Activated CD4-positive, alpha-beta T cell treated with anti-CD3 and anti-CD28 coated beads, Interleukin-10, Interleukin-2, amounts not matched to agents 100 ng/mL and 50 ng/mL, durations not matched to agents 16 hours and 8 hours (primary cell): ENCODE data around the gene CNTNAP2.

ENCODE experiments used
- DNase-seq: peaks from one replicate; pipeline ENCODE4 v3.0.0-alpha.2; 2020

The CNTNAP2 gene

DNA sequence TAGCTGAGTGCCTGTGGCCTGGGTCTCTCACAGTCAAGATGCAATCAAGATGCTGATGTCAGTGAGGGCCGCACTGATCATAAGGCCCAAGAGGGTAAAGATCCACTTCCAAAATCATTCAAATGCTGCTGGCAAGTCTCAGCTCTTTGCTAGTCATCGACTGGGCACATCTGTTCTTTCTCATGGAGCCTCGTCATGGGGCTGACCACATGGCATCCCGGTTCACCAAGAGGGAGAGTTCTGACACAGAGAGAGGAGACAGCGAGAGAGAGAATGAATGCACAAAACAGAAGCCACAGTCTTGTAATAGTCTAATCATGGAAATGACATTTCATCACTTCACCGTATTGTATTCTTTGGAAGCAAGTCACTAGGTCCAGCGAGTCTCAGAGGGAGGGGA is 1406.5 kb downstream of the CNTNAP2 start:
- no peak for DNase-seq

DNA sequence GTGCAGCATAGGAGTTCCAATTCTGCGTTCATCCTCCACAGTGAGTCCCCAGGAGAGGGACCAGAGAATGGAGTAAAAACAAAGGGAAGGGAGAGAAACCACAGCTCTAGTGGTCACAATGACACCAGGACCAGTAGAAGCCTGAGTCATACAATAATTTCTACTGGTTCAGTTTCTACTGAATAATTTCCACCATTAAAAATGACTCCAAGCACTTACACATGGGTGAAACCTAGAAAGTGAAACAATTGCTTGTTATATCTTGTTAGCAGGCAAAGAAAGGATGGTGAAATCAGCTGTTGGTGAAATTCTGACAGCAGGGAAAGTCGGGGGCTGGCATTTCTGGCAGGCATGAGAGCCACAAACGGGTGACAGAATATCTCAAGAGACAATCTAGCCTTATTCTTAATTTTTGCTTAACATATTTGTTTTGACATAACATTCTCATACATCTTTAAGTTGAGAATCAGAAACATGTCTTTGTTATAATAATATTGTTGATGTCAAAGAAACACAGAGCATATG is 1408.2 kb downstream of the CNTNAP2 start:
- DNase-seq = no peak

DNA sequence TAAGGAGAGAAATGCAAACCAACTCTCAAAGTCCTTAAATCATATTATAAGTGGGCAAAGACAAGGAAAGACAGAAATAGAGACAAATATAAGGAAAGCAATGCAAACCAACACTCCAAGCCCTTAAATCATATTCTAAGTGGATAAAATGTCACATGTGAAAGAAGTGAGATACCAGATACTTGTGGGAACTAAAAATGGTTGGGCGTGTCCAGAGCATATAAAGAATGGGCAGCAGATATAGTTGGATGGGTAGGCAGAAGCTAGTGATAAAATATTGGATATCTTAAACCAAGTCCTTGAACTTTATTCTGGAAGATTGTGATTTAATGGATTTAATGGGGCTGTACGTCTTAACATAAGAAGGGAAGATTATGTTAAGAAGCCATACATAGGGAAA is 1408.7 kb downstream of the CNTNAP2 start:
- DNase-seq = no peak

DNA sequence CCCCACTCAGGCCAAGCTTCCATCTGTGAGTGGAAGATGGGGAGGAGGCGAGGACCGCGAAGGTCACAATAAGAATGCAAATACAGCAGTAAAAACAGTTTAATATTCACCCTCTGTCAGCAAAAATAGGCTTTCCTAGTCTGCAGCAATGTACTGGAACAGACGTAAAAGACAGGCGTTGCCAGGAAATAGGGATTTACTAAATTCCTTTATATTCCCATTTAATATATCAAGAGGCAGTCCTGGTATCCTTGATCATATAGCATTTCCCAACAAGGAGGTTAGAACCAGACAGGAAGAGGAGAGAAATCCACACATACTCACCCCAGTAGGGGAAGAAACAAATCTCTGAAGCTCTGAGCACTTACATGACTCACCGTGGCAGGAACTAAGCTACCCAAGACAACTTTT is 1419.1 kb downstream of the CNTNAP2 start:
- DNase-seq = no peak

DNA sequence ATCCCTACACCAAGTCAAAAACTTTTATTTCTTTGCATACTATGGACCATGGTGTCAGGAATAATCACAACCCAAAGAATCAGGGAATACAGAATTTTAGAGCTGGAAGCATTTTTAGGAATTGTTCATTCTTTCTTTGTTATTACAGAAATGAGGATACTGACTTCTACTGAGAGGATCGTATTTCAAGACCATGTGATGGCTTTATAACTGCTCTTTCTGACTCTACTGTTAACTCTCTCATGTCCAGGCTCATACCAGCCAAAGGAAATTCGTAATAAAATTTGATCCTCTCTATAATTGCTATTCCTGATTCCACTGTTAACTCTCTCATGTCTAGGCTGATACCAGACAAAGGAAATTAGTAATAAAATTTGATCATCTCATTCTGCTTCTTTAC is 1423.1 kb downstream of the CNTNAP2 start:
- no peak for DNase-seq

DNA sequence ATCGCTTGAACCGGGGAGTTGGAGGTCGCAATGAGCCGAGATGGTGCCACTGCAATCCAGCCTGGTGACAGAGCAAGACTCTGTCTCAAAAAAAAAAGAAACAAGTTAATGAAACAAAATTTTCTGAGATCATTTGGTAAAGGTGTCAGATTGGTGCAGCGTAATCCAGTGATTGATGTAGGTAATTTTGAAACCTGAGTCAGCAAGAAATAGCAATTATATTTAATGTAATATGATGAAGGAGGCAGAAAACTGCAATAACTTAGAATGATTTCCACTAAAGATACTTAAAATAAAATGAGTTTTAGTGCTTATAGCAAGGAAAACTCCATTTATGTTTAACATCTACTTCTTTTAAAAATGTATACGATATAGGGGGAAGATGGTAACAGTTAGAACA is 1424.1 kb downstream of the CNTNAP2 start:
- DNase-seq = no peak

DNA sequence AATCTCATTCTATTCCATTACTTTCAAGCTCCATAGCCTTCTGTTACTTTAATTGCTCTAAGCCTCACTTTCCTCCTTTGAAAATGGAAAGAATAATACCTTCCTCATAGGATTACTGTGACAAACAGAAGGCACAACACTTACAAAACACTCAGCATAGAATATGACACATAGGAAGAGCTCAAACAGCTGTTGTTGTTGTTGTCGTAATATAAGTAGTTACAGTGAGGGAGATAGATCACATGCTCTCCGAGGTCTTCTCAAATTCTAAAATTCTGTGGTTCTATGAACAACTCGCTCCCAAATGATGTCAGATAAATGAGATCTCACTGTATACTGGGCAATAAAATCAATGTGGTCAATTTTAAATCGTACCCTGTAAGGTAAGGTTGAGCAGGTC is 1424.7 kb downstream of the CNTNAP2 start:
- no peak for DNase-seq

DNA sequence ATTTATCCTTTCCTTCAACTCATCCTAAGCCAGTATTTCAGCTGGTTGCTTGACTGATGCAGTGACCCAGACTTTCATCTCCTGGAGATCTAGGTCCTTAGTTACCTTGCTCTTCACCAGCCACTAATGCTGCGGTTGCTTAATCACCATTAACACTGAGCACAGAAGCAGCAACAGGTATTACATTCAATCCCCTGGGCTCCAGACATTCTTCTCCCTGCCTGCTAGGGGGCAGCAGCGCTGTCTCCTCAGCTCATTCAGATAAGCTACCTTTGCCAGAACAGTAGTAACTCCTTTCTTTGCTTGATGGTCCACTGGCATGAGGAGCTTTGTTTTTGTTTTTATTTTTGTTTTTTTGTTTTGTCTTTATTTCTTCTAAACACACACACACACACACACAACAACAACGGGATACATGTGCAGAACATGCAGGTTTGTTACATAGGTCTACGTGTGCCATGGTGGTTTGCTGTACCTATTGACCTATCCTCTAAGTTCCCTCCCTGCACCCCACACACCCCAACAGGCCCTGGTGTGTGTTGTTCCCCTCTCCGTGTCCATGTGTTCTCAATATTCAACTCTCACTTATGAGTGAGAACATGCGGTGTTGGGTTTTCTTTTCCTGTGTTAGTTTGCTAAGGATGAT is 1430.8 kb downstream of the CNTNAP2 start:
- DNase-seq = peak; percentile 19

DNA sequence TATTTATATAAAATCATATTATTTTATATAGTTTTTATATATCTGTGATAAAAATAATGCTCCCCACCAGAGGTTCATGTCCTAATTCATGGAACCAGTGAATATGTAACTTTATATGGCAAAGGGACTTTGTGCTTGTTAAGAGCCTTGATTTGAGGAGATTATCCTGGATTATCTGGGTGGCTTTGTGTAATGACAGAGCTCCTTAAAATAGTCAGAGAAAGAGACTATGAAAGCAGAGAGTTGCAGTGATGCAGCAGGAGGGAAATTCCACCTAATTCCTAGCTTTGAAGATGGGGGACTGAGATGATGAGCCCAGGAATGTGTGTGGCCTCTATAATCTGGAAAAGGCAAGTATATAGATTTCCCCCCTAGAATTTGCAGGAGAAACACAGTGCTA is 1439.7 kb downstream of the CNTNAP2 start:
- no peak for DNase-seq

DNA sequence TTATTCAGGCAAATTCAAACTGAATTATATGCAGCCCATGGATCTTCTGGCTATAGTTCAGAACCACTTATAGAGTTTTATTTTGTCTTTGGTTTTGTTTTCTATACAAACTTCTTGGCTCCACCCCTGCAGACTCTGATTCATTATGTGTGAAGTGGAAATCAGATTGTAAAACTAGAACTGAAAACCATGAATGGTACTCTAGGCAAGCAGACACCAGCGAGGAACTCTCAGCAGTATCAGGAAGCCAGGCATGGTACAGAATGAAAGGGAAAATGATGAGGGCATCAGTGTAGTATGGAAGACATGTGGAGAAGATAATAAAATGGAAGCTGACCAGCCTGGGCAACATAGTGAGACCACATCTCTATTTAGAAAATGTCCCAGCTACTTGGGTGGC is 1447.1 kb downstream of the CNTNAP2 start:
- no peak for DNase-seq

DNA sequence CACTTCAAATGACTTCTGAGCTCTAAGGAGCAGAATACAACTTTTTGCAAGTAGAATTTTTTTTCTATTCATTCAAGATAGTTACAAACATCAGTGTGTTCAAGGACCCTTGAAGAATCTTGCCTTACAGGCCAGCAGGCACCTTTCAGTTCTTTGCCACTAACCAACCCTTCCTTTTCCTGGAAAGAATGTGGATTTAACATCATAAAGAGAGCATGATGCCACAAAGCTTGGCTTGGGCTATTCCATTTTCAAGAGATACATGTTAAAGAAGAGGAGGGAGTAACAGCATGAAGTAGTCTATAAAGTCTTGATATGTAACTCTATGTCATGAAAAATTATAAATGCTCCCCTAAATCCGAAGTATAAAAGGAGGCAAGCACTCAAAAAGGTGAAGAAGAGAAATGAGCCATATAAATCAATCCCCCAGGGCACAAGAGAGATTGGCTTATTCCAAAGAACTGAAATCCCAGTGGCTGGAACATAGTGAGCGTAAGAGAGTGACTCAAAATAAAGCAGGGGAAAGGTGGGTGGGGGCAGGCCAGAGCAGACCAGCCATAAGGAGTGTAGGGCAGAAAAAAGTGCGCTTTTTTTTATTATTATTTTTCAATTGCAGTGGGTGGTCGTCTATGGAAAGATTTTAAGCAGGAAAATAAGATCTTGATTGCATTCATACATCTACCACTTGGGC is 1448.3 kb downstream of the CNTNAP2 start:
- DNase-seq = no peak

DNA sequence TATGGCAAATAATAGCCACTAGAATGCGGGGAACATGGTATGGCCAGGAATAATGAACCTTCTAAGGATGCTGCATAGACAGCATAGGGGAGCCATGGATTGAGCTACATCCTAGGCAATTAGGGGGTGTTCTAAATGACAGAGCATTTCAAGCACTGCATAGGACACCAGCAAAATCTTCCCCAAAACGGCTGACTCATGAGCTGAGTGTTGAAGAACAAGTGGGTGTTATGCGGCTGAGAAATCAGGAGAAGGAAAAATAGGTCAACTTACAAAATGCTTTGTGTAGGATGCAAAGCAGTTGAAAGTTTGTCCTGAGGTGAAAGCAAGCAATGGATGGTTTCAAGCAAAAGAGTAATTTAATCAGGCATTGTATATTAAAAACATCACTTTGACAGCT is 1450.4 kb downstream of the CNTNAP2 start:
- DNase-seq = no peak

DNA sequence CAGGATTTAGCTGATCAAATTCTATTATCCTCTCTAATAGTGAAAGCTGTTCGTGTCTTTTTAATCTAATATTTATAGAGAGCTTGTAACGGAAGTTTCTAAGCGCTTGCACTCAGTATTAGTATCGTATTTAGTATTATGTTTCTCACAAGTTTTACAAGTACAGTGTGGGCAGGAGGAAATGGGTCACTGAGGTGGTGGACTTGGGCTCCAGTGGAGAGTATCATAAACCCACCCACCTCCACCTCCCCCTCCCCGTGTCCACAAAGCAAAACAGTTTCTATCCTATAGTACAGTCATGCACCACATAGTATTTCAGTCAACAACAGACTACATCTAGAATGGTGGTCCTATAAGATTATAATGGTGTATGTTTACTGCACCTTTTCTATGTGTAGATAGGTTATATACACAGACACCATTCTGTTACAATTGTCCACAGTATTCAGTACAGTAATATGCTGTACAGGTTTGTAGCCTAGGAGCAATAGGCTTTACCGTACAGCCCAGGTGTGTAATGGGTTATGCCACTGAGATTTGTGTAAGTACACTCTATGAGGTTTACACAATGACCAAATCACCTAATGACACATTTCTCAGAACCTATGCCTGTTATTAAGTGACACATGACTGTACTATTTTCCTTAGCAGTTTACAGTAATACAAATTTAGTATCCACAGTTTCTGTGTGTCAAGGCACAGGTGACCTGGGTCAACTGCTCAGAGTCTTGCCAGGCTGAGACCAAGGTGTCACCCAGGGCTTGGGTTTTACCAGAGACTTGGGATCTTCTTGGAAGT is 1452.7 kb downstream of the CNTNAP2 start:
- DNase-seq = no peak

DNA sequence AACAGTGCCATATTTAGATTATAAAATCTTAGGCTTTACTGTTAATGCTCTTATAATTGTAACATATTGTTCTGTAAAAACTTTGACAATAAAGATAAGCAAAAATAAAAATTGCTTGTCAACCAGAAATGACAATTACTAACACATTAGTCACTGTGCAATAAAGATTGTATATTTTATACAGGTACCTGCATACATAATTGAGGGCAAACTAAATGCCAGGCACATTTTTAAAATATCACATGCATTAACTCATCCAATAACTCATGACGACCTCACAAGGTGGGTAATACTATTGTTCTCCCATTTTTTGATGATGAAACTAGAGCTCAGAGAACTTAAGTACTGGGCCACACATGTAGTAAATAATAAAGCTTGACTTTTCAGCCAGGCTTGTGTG is 1453.8 kb downstream of the CNTNAP2 start:
- no peak for DNase-seq

DNA sequence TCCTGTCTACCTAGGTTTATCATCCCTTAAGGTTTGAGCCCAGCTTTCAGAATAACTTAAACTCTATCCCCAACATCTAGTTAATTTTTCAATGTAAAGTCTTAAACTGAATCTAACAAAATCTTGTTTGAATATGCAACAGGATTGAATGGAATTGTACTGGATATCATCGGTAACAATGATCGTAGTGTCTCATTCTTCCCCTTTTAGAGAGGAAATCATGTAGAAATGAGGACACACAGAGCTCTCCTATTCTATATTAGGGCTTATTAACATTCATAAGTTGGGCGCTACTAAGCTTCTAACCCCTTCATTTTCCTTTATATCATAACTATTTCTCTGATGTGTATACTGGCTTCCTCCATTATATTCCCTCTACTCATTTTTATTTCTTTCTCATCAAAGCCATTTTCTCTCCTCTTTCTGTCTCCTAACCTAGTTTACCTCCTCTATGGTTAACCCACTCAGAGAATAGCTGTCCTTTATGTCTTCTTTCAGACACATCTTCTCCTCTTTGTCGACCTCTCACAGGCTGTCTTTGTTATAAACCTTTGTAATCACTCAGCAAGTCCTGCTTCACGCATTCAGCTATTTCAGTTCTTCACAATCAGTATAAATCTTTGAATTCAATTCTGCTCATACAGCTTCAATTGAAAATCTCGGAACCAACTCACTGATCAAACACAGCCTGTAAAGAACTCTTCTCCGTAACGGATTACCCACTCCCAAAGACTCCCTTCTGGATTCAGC is 1455.0 kb downstream of the CNTNAP2 start:
- DNase-seq = no peak

DNA sequence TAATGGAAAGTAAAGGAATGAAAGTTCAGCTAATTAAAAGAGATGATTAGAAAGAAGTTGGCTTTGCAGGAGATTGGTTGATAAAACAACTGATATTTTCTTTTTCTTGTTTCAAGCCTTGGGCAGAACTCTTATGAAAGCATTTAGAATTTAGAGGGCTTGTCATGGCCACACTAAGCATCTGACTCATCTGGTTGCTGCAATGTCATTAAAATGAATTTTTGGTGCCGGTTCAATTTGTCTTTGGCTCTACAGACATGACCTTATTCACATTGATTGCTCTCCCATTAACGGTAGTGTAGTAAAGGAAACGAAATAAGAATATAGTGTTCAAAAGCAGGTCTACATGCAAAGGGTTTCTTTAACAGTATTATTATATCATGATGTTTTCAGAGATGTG is 1461.6 kb downstream of the CNTNAP2 start:
- no peak for DNase-seq

DNA sequence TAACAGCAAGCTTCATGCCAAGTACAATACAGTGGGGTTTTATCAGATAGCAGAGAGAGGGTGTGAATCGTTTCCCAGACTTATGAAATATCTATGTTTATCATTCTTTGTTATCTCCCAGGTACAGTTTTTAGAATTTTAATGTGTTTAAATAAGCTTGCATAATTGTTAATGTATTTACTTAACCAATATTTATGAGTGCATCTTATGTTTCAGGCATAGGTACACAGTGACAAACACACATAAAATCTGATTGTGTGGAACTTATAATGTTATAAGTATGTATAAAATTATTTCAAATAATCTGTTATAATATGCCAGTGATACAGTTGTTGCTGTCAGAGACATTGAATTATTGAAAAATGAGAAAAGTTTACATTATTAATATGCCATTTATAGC is 1462.5 kb downstream of the CNTNAP2 start:
- DNase-seq = no peak

DNA sequence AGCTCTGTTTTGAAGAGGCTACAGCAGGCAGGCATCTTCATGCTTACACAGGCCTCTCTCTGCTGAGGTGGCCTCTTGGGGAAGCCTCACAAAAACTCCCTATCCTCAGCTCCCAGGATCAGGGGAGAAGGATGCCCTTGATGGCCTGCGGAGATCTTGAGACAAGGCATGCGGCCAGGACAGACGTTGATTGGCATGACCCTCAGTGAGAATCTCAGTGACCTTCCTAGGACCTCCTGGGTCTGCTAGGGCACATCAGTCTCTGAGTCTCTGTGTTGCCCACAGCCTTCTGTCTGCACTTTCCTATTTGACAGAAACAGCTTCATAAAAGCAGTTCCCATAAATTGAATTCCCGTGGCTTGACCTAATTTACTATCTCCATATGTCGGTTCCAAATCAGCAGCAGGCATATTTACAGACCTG is 1468.2 kb downstream of the CNTNAP2 start:
- DNase-seq = no peak

DNA sequence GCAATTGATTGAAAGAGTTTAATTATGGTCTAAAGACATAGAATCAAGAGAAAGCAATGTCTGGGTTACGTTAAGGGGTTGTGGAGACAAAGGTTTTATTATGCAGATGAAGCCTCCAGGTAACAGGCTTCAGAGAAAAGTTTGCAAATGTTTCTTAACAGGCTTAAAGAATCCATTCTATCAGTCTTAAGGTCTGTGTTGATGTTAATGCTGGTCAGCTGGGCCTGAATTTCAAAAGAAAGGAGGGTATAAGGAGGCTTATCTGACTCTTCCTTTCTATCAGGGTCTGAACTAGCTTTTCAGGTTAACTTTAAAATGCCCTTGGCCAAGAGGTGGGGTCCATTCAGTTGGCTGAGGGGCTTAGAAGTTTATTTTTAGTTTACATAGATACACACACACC is 1469.5 kb downstream of the CNTNAP2 start:
- DNase-seq = no peak

DNA sequence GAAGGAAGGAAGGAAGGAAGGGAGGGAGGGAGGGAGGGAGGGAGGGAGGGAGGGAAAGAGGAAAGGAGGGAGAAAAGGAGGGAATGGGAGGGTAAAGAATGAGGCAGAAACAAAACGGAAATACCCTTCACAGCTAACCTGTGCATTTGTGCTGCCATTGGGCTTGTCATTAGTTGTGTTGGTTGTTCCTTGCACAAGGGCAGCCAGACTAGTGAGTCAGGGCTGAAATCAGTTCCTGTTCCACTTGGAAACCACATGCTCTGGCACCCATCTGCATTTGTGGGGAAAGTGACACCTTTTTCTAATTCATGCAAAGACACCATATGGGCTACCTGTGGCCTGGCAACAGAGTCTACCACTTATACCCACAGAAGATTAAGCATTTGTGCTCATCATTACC is 1469.9 kb downstream of the CNTNAP2 start:
- DNase-seq = no peak

DNA sequence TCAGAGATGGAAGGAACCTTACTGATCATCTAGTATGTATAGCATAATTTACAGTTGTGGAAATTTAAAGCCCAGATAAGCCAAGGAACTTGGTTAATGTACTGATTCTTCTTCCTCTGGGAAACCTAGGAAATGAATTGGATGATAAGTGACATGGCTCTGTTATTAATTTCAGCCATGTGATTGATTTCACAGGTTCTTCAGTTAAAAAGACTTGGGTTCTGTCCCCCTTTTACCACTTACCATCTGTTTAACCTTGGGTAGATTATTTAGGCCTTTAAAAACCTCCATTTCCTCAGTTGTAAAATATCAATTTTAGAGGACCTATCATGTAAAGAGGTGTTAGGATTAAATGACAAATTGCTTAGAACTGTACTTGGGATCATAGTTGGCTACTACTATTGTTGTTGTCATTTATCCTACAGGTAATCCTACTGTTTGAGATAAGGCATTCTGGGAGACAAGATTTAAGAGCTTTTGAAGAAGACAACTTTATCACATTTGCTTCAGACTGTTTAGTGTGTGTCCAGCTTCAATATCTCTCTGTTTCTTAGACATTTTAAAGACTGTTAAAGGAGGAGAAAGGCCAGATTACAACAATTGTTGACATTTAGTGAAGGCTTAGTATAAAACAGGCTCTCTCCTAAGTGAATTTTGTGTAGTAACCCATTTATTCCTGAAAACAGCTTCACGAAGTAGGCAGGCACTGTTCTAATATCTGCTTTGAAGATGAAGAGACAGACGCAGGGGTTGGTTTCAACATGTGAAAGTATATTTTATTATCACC is 1476.9 kb downstream of the CNTNAP2 start:
- DNase-seq = no peak

DNA sequence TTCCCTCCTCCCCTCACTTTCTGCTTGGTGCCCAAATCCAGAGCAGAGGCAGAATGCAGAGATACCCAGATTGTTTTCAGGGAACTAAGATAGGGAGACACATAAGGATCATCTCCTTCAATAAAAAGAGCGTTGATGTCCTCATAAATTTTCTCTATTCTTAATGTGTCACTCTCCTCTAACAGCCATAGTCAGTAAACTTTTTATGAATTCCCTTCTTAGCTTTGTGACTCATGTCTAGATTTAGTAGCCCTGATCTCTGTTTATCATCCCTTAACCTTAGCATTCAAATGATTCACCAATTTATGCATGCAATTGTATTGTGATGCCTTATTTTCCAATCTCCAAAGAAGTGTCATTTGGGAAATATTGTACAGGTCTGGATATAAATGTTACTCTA is 1478.4 kb downstream of the CNTNAP2 start:
- no peak for DNase-seq
